SK-N-SH (cell line): ENCODE measurements around the gene KNDC1. TPM values are rescaled to one million over a fixed set of nuclear protein-coding genes. Genes with fewer than 3 reads are reported as not detected.

Source experiments
- CTCF ChIA-PET: fragments of 300-600, 350-600 bp; formaldehyde crosslinking; extraction: SDS; loops from one replicate; lab custom pipeline; 2021; lab: Yijun Ruan, JAX
- POLR2A ChIA-PET: fragments of 350-600 bp; sonication (Branson Sonifier 250); formaldehyde crosslinking; extraction: SDS; loops from one replicate; lab custom pipeline; 2020; ENCODE audit warnings: antibody characterized with exemption, inconsistent platforms; lab: Yijun Ruan, JAX
- DNase-seq: peaks from one replicate; pipeline ENCODE4 v3.0.0; 2012
- H2AFZ ChIP-seq: fragments of 200-600 bp; sonication (generic); 2 replicates; pipeline ENCODE4 v1.8.1; 2016; ENCODE audit warnings: antibody characterized with exemption, mild to moderate bottlenecking, low read depth
- H3F3A ChIP-seq: fragments of 200-600 bp; sonication (generic); replicated peaks from 2 replicates; pipeline ENCODE3; 2016; ENCODE audit warnings: antibody characterized with exemption, mild to moderate bottlenecking; ENCODE audit not compliant: insufficient read depth
- H3K27ac ChIP-seq, 2 experiments: fragments of 200-500 bp in 1 of 2; fragments of 200-600 bp in 1 of 2; sonication (Bioruptor generic) in 1 of 2; sonication (generic), shearing (Covaris generic) in 1 of 2; 2 replicates each; pipeline versions ENCODE4 v1.5.1 to v1.6.1; 2014 to 2016; ENCODE audit warnings: low read depth in 2 of 2, inconsistent platforms in 1 of 2, low read length in 1 of 2, mild to moderate bottlenecking in 1 of 2, mixed read lengths in 1 of 2
- H3K27me3 ChIP-seq: fragments of 200-600 bp; sonication (generic), shearing (Covaris generic); 2 replicates; pipeline ENCODE4 v1.6.1; 2016; ENCODE audit warnings: mixed run types; ENCODE audit not compliant: insufficient read depth
- H3K36me3 ChIP-seq, 2 experiments: fragments of 200-500 bp in 1 of 2; fragments of 200-600 bp in 1 of 2; sonication (Bioruptor generic) in 1 of 2; sonication (generic) in 1 of 2; replicated peaks in 1 of 2; 2 replicates each; pipeline versions ENCODE3 to v1.5.1; 2014 to 2016; ENCODE audit warnings: low read length in 1 of 2, mild to moderate bottlenecking in 1 of 2; ENCODE audit not compliant: insufficient read depth in 2 of 2, control insufficient read depth in 1 of 2
- H3K4me1 ChIP-seq, 2 experiments: fragments of 200-500 bp in 1 of 2; fragments of 200-600 bp in 1 of 2; sonication (Bioruptor generic) in 1 of 2; sonication (generic), shearing (Covaris generic) in 1 of 2; 2 replicates each; pipeline versions ENCODE4 v1.5.1 to v1.6.1; 2014 to 2016; ENCODE audit warnings: low read depth in 1 of 2, low read length in 1 of 2, mixed run types in 1 of 2; ENCODE audit not compliant: insufficient read depth in 2 of 2, control insufficient read depth in 1 of 2
- H3K4me2 ChIP-seq: fragments of 200-600 bp; sonication (generic), shearing (Covaris generic); 2 replicates; pipeline ENCODE4 v1.6.1; 2017; ENCODE audit warnings: mixed run types
- H3K4me3 ChIP-seq, 2 experiments: fragments of 200-500 bp in 1 of 2; fragments of 200-600 bp in 1 of 2; sonication (Bioruptor generic) in 1 of 2; sonication (generic), shearing (Covaris generic) in 1 of 2; 2 replicates each; pipeline versions ENCODE4 v1.5.1 to v1.8.1; 2014 to 2016; ENCODE audit warnings: low read depth in 2 of 2, inconsistent platforms in 1 of 2, low read length in 1 of 2, mild to moderate bottlenecking in 1 of 2, mixed read lengths in 1 of 2, moderate library complexity in 1 of 2
- H3K79me2 ChIP-seq: fragments of 200-600 bp; sonication (generic); 2 replicates; pipeline ENCODE4 v1.8.1; 2017; ENCODE audit warnings: mild to moderate bottlenecking; ENCODE audit not compliant: insufficient read depth
- H3K9ac ChIP-seq: fragments of 200-600 bp; sonication (generic); 2 replicates; pipeline ENCODE4 v1.6.1; 2017; ENCODE audit warnings: mixed run types
- H3K9me2 ChIP-seq: fragments of 200-600 bp; sonication (generic); 2 replicates; pipeline ENCODE4 v1.6.1; 2017; ENCODE audit warnings: mixed run types
- H3K9me3 ChIP-seq: fragments of 200-600 bp; sonication (generic); 2 replicates; pipeline ENCODE4 v1.6.1; 2017; ENCODE audit warnings: mixed run types, mild to moderate bottlenecking, moderate library complexity
- H4K20me1 ChIP-seq: fragments of 200-600 bp; sonication (generic); 2 replicates; pipeline ENCODE4 v1.6.1; 2017; ENCODE audit warnings: mild to moderate bottlenecking, mixed run types; ENCODE audit not compliant: insufficient read depth
- CHD2 ChIP-seq: fragments of 150-350 bp; IDR thresholded peaks from 2 replicates; pipeline ENCODE4 v1.6.1; 2018; ENCODE audit warnings: low read length; ENCODE audit not compliant: partially characterized antibody
- CTCF ChIP-seq: fragments of 200-600 bp; sonication (generic); IDR thresholded peaks from 2 replicates; pipeline ENCODE4 v1.6.1; 2017; ENCODE audit warnings: antibody characterized with exemption, mild to moderate bottlenecking, moderate library complexity
- ELF1 ChIP-seq: IDR thresholded peaks from 2 replicates; pipeline ENCODE4 v1.4.0; 2012
- EP300 ChIP-seq, 2 experiments: IDR thresholded peaks; 2 replicates each; pipeline versions ENCODE4 v1.4.0 to v1.6.1; 2012; ENCODE audit warnings: borderline replicate concordance in 1 of 2, low read depth in 1 of 2, low read length in 1 of 2
- EZH2phosphoT487 ChIP-seq: fragments of 200-600 bp; sonication (generic); IDR thresholded peaks from 2 replicates; pipeline ENCODE4 v1.6.1; 2017; ENCODE audit warnings: low read depth, mixed run types, mild to moderate bottlenecking, antibody characterized with exemption, moderate library complexity, borderline replicate concordance
- FOSL2 ChIP-seq: IDR thresholded peaks from 2 replicates; pipeline ENCODE4 v1.4.0; 2012; ENCODE audit warnings: low read depth, mild to moderate bottlenecking, moderate library complexity, borderline replicate concordance
- FOXJ3 ChIP-seq: sonication (generic); formaldehyde crosslinking; IDR thresholded peaks from 2 replicates; pipeline ENCODE4 v1.5.1; 2020; ENCODE audit warnings: mild to moderate bottlenecking, missing genetic modification reagents
- FOXM1 ChIP-seq: IDR thresholded peaks from 2 replicates; pipeline ENCODE4 v1.4.0; 2012; ENCODE audit warnings: low read depth, mild to moderate bottlenecking
- GABPA ChIP-seq: IDR thresholded peaks from 2 replicates; pipeline ENCODE4 v1.4.0; 2012; ENCODE audit warnings: low read depth, mild to moderate bottlenecking
- MXI1 ChIP-seq: IDR thresholded peaks from 2 replicates; pipeline ENCODE4 v1.6.1; 2012; ENCODE audit warnings: mild to moderate bottlenecking, low read depth, low read length, improper control_type of control experiment
- NFIC ChIP-seq: IDR thresholded peaks from 2 replicates; pipeline ENCODE4 v1.4.0; 2012; ENCODE audit warnings: borderline replicate concordance
- RFX5 ChIP-seq: IDR thresholded peaks from 2 replicates; pipeline ENCODE4 v1.6.1; 2012; ENCODE audit warnings: mild to moderate bottlenecking, improper control_type of control experiment, low read length
- RXRA ChIP-seq: IDR thresholded peaks from 2 replicates; pipeline ENCODE4 v1.4.0; 2012; ENCODE audit warnings: low read depth, mild to moderate bottlenecking, borderline replicate concordance
- SIN3A ChIP-seq: IDR thresholded peaks from 2 replicates; pipeline ENCODE4 v1.6.1; 2012; ENCODE audit warnings: low read depth, mild to moderate bottlenecking, low read length, moderate library complexity, borderline replicate concordance
- TAF1 ChIP-seq: IDR thresholded peaks from 2 replicates; pipeline ENCODE4 v1.6.1; 2012; ENCODE audit warnings: low read depth, mild to moderate bottlenecking, low read length, moderate library complexity, borderline replicate concordance
- USF1 ChIP-seq: IDR thresholded peaks from 2 replicates; pipeline ENCODE4 v1.4.0; 2012; ENCODE audit warnings: low read depth, borderline replicate concordance
- ZBTB33 ChIP-seq: IDR thresholded peaks from 2 replicates; pipeline ENCODE4 v1.4.0; 2012; ENCODE audit warnings: low read depth, borderline replicate concordance
- WGBS: methylation state at CpG from one replicate; pipeline ENCODE4 v1.1.6; 2017; ENCODE audit warnings: low lambda C conversion rate; 5-methylcytosine and 5-hydroxymethylcytosine counted together
- polyA plus RNA-seq, 3 experiments: library from polyadenylated mRNA; depleted of rRNA; stranded (reverse); fragments of >200 nt; gene quantifications; 2 replicates each; pipeline ENCODE4 v1.2.3, GENCODE V29; 2012

KNDC1 gene
- polyA plus RNA-seq, 1 of the 3 experiments (the other 2 are of a cell fraction): 1.4 TPM

- Histone ChIP-seq H3F3A (peaks cover 6% of the 10 kb centered on the region), H4K20me1 (no peaks in the 10 kb centered on the region), H3K9me3 (no peaks in the 10 kb centered on the region), H3K9me2 (no peaks in the 10 kb centered on the region), H3K27me3 (no peaks in the 10 kb centered on the region), H3K36me3 (no peaks in the 10 kb centered on the region), H3K27ac (peak overlapping the region in 1 of 2 experiments; percentile 76; a peak in 1 of 4 replicates), H3K9ac (0 out of 2 replicates have a peak overlapping the region, but pooled peaks have one; percentile 11), H3K79me2 (no peaks in the 10 kb centered on the region), H2AFZ (no peak overlapping the region), H3K4me3 (no peak overlapping the region), H3K4me2 (peak overlapping the region; percentile 67; the same call in 1 of the 2 replicates), H3K4me1 (peaks cover 16 to 17% of the 10 kb centered on the region in 2 experiments; a peak in 3 of 4 replicates)
- ChIA-PET POLR2A (no interaction called here), CTCF (interaction anchor here (1.1 to 1.3 kb wide), 2 partner anchors 50 to 115 kb away, joined by 3 to 5 read pairs; no protein-coding TSS in a partner anchor)
- WGBS: 60% methylated on average over 1 of the region's 21 CpGs
- TF ChIP-seq GABPA: no peak
- TF ChIP-seq TAF1: no peak
- no peak for TF ChIP-seq RXRA
- no peak for TF ChIP-seq SIN3A
- TF ChIP-seq CTCF: no peak
- TF ChIP-seq EP300 (IDR thresholded peaks at IDR 0.05; ENCODE audit: borderline replicate concordance in 1 of 2, low read depth in 1 of 2, low read length in 1 of 2): no peak
- TF ChIP-seq EZH2phosphoT487: no peak
- TF ChIP-seq USF1: no peak
- TF ChIP-seq RFX5: no peak
- TF ChIP-seq MXI1: no peak
- no peak for DNase-seq
Measured at GRCh38 chr10:133258066-133258817, 98.2 kb downstream of the KNDC1 start.

- H3K4me2 ChIP-seq: peak overlapping the region; percentile 67
- peaks cover 6% of the 10 kb centered on the region for H3F3A ChIP-seq
- no peak for DNase-seq
- no peak overlapping the region for H3K4me3 ChIP-seq
- CTCF ChIA-PET: interaction anchor here (1.1 kb wide), 1 partner anchor 49 kb away, joined by 3 read pairs; no protein-coding TSS in a partner anchor
- no peaks in the 10 kb centered on the region for H4K20me1 ChIP-seq
- H3K9me2 ChIP-seq: no peaks in the 10 kb centered on the region
- H3K79me2 ChIP-seq: no peaks in the 10 kb centered on the region
- no peaks in the 10 kb centered on the region for H3K9me3 ChIP-seq
- peak overlapping the region in 1 of 2 experiments; percentile 76; a peak in 2 of 4 replicates for H3K27ac ChIP-seq
- POLR2A ChIA-PET: no interaction called here
- no peaks in the 10 kb centered on the region for H3K36me3 ChIP-seq
- peaks cover 16 to 17% of the 10 kb centered on the region in 2 experiments; a peak in 3 of 4 replicates for H3K4me1 ChIP-seq
- H3K27me3 ChIP-seq: no peaks in the 10 kb centered on the region
- 0 out of 2 replicates have a peak overlapping the region, but pooled peaks have one; percentile 11 for H3K9ac ChIP-seq
- peak overlapping the region; percentile 71 for H2AFZ ChIP-seq
- WGBS: 24% methylated on average over 12 of the region's 24 CpGs
- TF ChIP-seq CHD2: no peak
- TF ChIP-seq RXRA: peak; percentile 75; the same call in 1 of the 2 replicates
- TF ChIP-seq ZBTB33: no peak
- peak; percentile 91 for TF ChIP-seq FOSL2
- peak; percentile 74 for TF ChIP-seq ELF1
- no peak for TF ChIP-seq FOXJ3 (CRISPR knock-in tag)
- TF ChIP-seq RFX5: no peak
- no peak for TF ChIP-seq MXI1
- no peak for TF ChIP-seq CTCF
- peak; percentile 92 for TF ChIP-seq NFIC
- TF ChIP-seq FOXM1: no peak
Measured at GRCh38 chr10:133258818-133259601, 99.0 kb downstream of the KNDC1 start.
